GM21737 (cell line): Measurements from ENCODE around the gene TSEN2.
"Not testable (repeated sequence)": the region's sequence is repeated elsewhere in the genome, so short reads cannot be mapped to it uniquely, and the experiment has no call there.

Source experiments
- ATAC-seq: cut with Tn5 transposase; IDR thresholded peaks from one replicate; pipeline ENCODE4 v1.9.1; 2021; ENCODE audit warnings: mild to moderate bottlenecking, moderate library complexity; ENCODE audit not compliant: unreplicated experiment

TSEN2 gene

GRCh38 chr3:12501360-12502020, 17.2 kb downstream of the TSEN2 start:
- ATAC-seq, result no peak

DNA sequence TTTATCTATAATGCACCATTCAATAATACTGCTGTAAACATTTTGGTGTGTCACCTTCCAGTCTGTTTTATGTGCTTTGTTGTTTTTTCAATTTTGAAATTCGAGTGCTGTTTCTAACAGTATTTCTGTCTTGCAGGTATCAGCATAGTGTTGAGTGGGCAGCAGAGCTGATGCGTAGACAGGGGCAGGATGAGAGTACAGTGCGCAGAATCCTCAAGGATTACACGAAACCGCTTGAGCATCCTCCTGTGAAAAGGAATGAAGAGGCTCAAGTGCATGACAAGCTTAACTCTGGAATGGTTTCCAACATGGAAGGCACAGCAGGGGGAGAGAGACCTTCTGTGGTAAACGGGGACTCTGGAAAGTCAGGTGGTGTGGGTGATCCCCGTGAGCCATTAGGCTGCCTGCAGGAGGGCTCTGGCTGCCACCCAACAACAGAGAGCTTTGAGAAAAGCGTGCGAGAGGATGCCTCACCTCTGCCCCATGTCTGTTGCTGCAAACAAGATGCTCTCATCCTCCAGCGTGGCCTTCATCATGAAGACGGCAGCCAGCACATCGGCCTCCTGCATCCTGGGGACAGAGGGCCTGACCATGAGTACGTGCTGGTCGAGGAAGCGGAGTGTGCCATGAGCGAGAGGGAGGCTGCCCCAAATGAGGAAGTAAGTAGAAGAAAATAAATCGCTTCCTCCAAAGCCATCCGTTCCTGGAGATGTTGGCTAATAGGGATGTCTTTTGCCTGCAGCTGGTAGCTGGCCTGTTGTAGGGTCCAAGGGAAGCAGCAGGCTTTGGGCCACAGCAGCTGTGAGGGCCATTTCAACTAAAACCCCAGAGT, 19.1 kb downstream of the TSEN2 start:
- ATAC-seq, result no peak

GRCh38 chr3:12506201-12506709, 22.0 kb downstream of the TSEN2 start:
- no peak for ATAC-seq

DNA sequence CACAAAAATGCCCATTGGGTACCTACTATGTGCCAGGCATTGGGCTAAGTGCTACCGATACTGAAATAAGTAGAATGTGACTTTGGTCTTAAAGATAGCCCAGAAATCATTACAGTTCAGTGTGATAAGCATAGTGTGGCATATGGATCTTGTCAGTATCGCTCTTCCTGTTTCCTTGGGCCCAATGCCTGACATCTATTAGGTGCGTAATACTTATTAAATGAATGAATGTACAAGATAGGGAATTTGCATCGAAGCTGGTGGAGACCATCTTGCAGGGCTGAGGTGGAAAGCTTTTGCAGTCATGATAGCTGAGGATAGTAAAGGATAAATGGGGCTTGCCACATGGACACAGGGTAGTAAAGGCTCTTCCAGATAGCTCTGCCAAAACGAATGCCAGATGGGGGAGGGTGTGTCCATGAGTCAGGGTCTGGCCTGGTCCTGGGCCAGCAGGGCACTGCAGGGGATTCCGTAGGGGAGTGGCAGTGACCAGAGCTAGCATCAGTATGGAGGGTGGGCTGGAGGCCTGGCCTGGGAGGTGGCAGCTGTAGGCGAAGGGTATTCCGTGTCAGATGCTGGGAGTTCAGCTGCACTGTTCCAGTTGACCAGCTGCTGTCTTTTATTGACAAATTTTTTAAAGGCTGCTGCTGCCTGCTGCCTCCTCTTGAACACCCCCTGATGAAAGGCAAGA, 23.5 kb downstream of the TSEN2 start:
- no peak for ATAC-seq

GRCh38 chr3:12508291-12508700, 24.0 kb downstream of the TSEN2 start:
- no peak for ATAC-seq

DNA sequence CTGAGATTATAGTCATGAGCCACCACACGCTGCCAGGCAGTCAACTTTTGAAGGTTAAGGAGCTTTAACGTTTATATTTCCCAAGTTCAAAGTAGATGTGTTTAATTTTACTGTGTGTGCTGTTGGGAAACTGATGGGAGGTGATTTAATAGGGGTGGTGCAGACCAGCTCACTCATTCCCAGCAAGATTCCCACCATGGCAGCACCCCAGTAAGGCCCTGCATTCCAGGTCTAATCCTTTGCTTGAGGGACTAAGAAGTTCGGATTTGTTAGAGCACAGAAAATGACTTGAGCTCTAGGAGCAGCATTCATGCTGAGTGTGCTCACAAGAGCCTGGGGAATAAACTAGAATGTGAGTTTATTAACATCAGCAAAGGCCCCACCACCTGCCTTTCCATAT, 25.2 kb downstream of the TSEN2 start:
- ATAC-seq, result no peak

DNA sequence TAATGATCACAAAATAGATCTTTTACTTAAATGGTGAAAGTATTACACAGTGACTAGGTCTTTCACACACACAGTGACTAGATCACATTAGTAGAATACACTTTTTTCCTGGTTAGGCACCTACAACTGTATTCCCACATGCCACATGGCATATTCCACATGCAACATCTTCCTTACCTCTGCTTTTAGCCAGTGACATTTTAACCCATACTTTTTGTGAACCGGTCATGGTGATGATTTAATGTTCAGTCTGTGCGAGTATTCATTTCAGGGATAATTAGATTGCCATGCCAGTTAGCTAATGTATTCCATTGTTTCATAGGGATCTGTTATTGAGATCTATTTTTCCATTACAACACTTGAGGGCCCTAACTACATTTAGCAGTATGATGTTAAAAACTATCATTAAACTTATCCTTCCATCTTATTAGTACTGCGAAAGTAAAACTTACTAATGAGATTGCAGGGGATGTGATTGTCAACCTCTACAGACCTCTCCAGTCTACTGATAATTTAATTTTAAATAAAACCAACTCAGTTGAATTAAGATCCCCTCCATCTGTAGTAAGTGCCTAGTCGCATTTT, 28.3 kb downstream of the TSEN2 start:
- ATAC-seq, result no peak

GRCh38 chr3:12513694-12514446, 29.6 kb downstream of the TSEN2 start:
- ATAC-seq, result no peak

DNA sequence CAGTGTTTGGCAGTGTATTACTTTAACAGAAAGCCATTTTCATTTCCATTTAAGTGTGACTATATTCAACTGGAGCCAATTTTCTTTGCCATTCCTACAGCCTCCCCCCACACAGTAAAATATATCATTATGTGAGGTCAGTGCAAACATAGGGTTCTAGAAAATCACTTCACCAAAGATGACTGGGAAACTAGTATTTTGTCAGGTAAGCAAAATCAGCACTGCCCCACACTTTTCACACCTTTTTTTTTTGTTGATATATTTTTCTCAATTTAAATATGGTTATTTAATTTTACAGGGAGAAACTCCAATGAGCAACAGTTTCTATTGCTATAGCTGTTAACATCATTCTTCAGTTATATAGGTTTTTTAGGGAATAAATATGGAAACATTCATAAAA, 31.4 kb downstream of the TSEN2 start:
- no peak for ATAC-seq

- no peak for ATAC-seq
Observed at GRCh38 chr3:12516873-12517272, 32.6 kb downstream of the TSEN2 start.

DNA sequence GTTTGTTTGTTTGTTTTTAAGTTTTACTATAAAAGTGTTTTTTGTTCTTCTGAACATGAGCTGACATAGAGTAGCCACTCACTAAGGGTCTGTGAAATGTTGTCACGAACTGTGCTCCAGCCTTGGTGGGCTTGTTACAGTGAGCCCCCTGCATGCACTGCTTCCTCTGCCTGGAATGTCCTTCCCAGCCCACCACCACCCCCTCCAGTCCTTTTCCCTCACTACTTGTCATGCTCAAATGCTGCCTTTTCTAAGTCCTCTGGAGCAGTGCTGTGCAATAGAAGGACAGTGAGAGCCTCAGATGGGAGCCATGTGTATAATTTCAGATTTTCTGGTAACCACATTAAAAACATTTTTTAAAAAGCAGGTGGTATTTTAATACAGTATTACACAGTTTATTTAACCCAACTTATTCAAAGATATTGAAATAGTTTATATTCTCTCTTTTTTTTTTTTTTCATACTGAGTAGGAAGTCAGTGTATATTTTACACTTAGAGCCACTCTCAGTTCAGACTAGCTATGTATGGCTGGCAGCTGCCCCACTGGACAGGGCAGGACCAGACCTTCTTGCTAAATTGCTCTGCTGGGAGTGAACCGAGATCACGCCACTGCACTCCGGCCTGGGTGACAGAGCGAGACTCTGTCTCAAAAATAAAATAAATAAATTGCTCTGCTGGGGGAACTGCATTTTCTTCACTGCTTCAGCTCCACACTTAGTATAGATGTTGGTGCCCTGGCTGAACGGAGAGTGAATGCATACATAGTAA, 34.2 kb downstream of the TSEN2 start:
- ATAC-seq, result no peak

GRCh38 chr3:12521010-12521409, 36.7 kb downstream of the TSEN2 start:
- ATAC-seq, result no peak

DNA sequence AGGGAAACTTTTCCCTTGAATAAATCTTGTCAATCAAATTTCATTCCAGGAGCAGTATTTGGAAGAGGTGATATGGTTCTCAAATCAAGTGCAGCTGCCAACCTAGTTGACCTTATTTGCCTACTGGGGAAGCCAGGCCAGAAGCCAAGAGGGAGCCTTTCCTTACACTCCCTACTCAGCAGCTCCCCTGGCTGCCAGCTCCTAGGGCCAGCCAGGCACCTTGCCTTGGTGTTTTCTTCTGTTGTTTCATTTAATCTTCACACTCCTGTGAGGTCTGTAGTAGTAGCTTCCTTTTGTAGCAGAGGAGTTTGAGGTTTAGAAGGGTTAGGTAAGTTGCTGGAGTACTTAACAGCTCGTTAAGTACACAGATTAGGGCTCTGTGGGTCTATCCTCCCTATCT, 38.4 kb downstream of the TSEN2 start:
- ATAC-seq, result no peak

- ATAC-seq, result no peak
Observed at GRCh38 chr3:12527757-12528143, 43.5 kb downstream of the TSEN2 start.

DNA sequence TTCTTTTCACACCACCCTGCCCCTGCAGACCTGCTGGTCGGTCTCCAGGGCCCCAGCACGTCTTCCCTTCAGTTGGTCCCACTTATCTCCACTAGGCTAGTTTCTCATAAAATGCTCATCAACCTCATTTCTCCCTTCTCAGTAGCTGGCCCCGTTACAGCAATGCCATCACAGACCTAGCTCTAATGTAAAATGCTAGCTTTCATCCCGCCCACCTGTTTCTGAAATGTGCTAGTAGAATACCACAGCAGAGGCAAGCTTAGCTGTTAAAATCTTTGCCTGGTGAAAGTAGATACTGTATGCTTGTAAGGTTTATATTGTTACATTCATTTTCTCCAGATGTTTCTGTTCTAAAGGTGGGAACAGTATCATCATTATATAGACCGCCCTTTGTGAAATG, 47.9 kb downstream of the TSEN2 start:
- ATAC-seq, result no peak

- ATAC-seq, result no peak
Observed at GRCh38 chr3:12536423-12536822, 52.1 kb downstream of the TSEN2 start.

GRCh38 chr3:12541625-12542024, 57.3 kb downstream of the TSEN2 start:
- no peak for ATAC-seq

GRCh38 chr3:12543497-12543896, 59.2 kb downstream of the TSEN2 start:
- not testable (repeated sequence) for ATAC-seq

DNA sequence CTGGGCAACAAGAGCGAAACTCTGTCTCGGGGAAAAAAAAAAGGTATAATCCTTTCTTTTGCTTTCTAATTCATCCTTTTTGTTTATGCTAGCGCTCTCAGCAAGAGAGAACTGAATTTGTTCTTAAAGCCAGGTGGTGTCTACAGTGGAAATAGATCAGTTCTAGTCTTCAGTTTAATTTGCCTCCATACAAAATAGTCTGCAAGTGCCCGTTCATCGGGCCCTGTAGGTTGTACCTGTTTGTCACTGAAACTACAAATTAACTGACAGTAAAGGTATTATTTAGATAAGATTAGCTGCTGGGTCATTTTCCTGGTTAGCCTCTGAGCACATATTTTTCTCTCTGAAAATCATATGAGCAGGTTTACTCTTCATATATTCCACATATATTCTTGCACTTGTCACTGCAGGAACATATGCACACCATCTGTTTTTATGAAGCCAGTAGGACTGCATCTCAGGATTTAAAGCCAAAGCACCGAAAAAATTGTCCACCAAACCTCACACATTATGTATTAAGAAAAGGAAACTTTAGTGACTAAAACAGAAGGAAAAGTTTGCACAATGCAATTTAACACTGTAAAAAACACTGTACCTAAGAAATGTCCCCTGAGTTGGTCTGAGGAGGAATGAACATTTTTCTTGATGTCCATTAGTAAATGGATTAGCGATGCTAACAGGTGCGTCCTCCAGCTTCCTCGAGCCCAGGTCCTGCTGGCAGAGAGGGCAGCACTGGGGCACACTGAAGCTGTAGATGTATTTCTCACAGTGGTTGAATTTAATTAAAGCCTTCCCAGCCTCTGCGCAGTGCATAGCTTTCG, 60.6 kb downstream of the TSEN2 start:
- no peak for ATAC-seq
